Mesendoderm (in vitro differentiated cells): ENCODE measurements around the gene ZNF800.

Experiments
- DNase-seq: peaks from one replicate; pipeline ENCODE4 v3.0.0; 2013
- H2AK5ac ChIP-seq: 2 replicates; pipeline ENCODE4 v1.6.1; 2013; ENCODE audit warnings: low read length, inconsistent platforms
- H2BK120ac ChIP-seq: 2 replicates; pipeline ENCODE4 v1.6.1; 2013; ENCODE audit warnings: low read depth, mild to moderate bottlenecking, low read length, moderate library complexity, mixed read lengths
- H2BK15ac ChIP-seq: replicated peaks from 2 replicates; pipeline ENCODE4 v1.6.1; 2013; ENCODE audit warnings: low read depth, mild to moderate bottlenecking, moderate library complexity
- H2BK5ac ChIP-seq: 2 replicates; pipeline ENCODE4 v1.6.1; 2013; ENCODE audit warnings: low read length, inconsistent platforms
- H3K18ac ChIP-seq: 2 replicates; pipeline ENCODE4 v1.6.1; 2013; ENCODE audit warnings: mild to moderate bottlenecking, low read length, mixed read lengths
- H3K23ac ChIP-seq: one replicate; pipeline ENCODE4 v1.6.1; 2013; ENCODE audit warnings: low read length
- H3K27ac ChIP-seq: 2 replicates; pipeline ENCODE4 v1.5.1; 2013; ENCODE audit warnings: low read depth, mild to moderate bottlenecking, inconsistent platforms, low read length, moderate library complexity
- H3K27me3 ChIP-seq: 2 replicates; pipeline ENCODE4 v1.6.1; 2013; ENCODE audit warnings: low read length, control low read depth, mild to moderate bottlenecking, inconsistent platforms; ENCODE audit not compliant: insufficient read depth, poor library complexity
- H3K36me3 ChIP-seq: 2 replicates; pipeline ENCODE4 v1.6.1; 2013; ENCODE audit warnings: low read length, inconsistent platforms; ENCODE audit not compliant: control insufficient read depth, insufficient read depth
- H3K4ac ChIP-seq: one replicate; pipeline ENCODE4 v1.6.1; 2013; ENCODE audit warnings: low read depth, mild to moderate bottlenecking, low read length, moderate library complexity
- H3K4me1 ChIP-seq: 2 replicates; pipeline ENCODE4 v1.6.1; 2013; ENCODE audit warnings: low read depth, low read length, inconsistent platforms; ENCODE audit not compliant: control insufficient read depth
- H3K4me2 ChIP-seq: 2 replicates; pipeline ENCODE4 v1.6.1; 2013; ENCODE audit warnings: low read length
- H3K4me3 ChIP-seq: 2 replicates; pipeline ENCODE4 v1.5.1; 2013; ENCODE audit warnings: mild to moderate bottlenecking, low read length
- H3K56ac ChIP-seq: one replicate; pipeline ENCODE4 v1.6.1; 2013; ENCODE audit warnings: low read length
- H3K79me1 ChIP-seq: 2 replicates; pipeline ENCODE4 v1.6.1; 2013; ENCODE audit warnings: low read length, inconsistent platforms
- H3K79me2 ChIP-seq: 2 replicates; pipeline ENCODE4 v1.6.1; 2013; ENCODE audit warnings: mild to moderate bottlenecking, low read length; ENCODE audit not compliant: control insufficient read depth, insufficient read depth
- H3K9ac ChIP-seq: 2 replicates; pipeline ENCODE4 v1.6.1; 2013; ENCODE audit warnings: low read length, inconsistent platforms
- H4K5ac ChIP-seq: one replicate; pipeline ENCODE4 v1.6.1; 2013; ENCODE audit warnings: low read length
- H4K8ac ChIP-seq: one replicate; pipeline ENCODE4 v1.6.1; 2013; ENCODE audit warnings: low read depth, mild to moderate bottlenecking, control low read depth, low read length, moderate library complexity
- WGBS: extraction: QIAGEN DNeasy Blood & Tissue Kit; methylation state at CpG from one replicate; pipeline ENCODE4 v1.1.7; 2013; ENCODE audit warnings: low lambda C conversion rate, missing lambda C conversion rate; ENCODE audit not compliant: insufficient coverage; ENCODE audit errors: extremely low coverage; 5-methylcytosine and 5-hydroxymethylcytosine counted together

ZNF800 gene

GRCh38 chr7:127342596-127342995, 49.9 kb downstream of the ZNF800 start:
- no peaks in the 10 kb centered on the region for H3K4me1 ChIP-seq
- no peak overlapping the region for H3K9ac ChIP-seq
- H3K36me3 ChIP-seq: no peaks in the 10 kb centered on the region
- no peak overlapping the region for H4K5ac ChIP-seq
- no peak overlapping the region for H3K23ac ChIP-seq
- H3K4ac ChIP-seq: no peak overlapping the region
- no peak overlapping the region for H3K4me2 ChIP-seq
- H3K79me2 ChIP-seq: no peaks in the 10 kb centered on the region
- no peak overlapping the region for H3K56ac ChIP-seq
- no peak overlapping the region for H3K4me3 ChIP-seq
- no peak overlapping the region for H3K18ac ChIP-seq
- H4K8ac ChIP-seq: no peak overlapping the region
- H3K27ac ChIP-seq: no peak overlapping the region
- H3K79me1 ChIP-seq: no peaks in the 10 kb centered on the region
- H2BK5ac ChIP-seq: no peak overlapping the region
- no peak for DNase-seq
- H3K27me3 ChIP-seq: no peaks in the 10 kb centered on the region
- no peak overlapping the region for H2BK120ac ChIP-seq
- no peak overlapping the region for H2AK5ac ChIP-seq
- WGBS: no CpG with 5 or more reads among the region's 1 CpG
- no peak overlapping the region for H2BK15ac ChIP-seq

- no CpG with 5 or more reads among the region's 1 CpG for WGBS
- Histone ChIP-seq H3K79me2 (no peaks in the 10 kb centered on the region), H3K36me3 (no peaks in the 10 kb centered on the region), H2BK15ac (no peak overlapping the region), H3K4me3 (no peak overlapping the region), H2BK5ac (no peak overlapping the region), H3K79me1 (no peaks in the 10 kb centered on the region), H3K27me3 (no peaks in the 10 kb centered on the region), H3K4me1 (no peaks in the 10 kb centered on the region), H3K23ac (no peak overlapping the region), H3K4ac (no peak overlapping the region), H4K5ac (no peak overlapping the region), H3K4me2 (no peak overlapping the region), H2AK5ac (no peak overlapping the region), H4K8ac (no peak overlapping the region), H3K18ac (no peak overlapping the region), H3K9ac (no peak overlapping the region), H3K27ac (no peak overlapping the region), H2BK120ac (no peak overlapping the region), H3K56ac (no peak overlapping the region)
- no peak for DNase-seq
These were observed 54.4 kb downstream of the ZNF800 start for GRCh38 chr7:127338122-127338521.

DNA sequence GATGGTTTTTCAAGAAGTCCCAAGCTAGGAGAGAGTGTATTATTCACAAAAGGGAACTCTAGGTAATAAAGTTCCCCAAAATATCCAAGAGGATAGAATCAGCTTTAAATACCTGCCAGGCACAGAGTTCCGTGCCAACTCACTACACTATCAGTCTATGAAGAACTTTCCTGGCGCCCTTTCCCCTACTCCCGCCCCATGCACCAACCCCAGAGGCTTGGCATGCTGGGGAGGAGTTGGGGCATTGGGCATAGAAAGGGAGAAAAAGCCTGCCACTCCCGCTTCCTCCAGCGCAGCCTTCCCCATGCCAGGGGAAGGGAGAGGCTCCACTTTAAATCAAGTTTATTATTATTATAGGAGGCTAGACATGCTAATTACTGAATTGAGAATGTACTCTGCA, 54.9 kb downstream of the ZNF800 start:
- Histone ChIP-seq H3K27me3 (no peaks in the 10 kb centered on the region), H3K36me3 (no peaks in the 10 kb centered on the region), H3K27ac (no peak overlapping the region), H4K5ac (no peak overlapping the region), H3K4me1 (no peaks in the 10 kb centered on the region), H3K18ac (no peak overlapping the region), H3K56ac (no peak overlapping the region), H2BK15ac (no peak overlapping the region), H3K4me3 (no peak overlapping the region), H3K79me1 (no peaks in the 10 kb centered on the region), H3K4me2 (no peak overlapping the region), H3K79me2 (no peaks in the 10 kb centered on the region), H2BK120ac (no peak overlapping the region), H2BK5ac (no peak overlapping the region), H4K8ac (no peak overlapping the region), H3K23ac (no peak overlapping the region), H3K4ac (no peak overlapping the region), H2AK5ac (no peak overlapping the region), H3K9ac (no peak overlapping the region)
- DNase-seq: no peak
- WGBS: no CpG with 5 or more reads among the region's 5 CpGs

DNA sequence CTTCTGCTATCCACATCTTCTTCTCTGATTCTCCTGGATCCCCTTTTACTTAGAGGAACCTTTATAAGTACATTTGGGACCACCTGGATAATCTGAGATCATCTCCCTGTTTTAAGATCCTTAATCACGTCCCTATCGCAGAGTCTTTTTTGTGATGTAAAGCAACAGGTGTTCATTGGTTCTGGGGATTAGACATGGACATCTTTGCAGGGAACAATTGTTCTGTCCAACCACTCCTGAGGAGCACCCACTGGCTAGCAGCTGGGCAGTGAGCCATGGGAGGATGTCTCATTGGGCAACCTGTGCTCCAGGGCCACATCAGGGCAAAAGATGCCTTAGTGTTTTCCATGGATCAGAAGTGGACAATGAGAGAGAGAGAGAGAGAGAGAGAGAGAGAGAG, 56.0 kb downstream of the ZNF800 start:
- Histone ChIP-seq H3K56ac (no peak overlapping the region), H3K23ac (no peak overlapping the region), H4K5ac (no peak overlapping the region), H3K4me2 (no peak overlapping the region), H3K79me2 (no peaks in the 10 kb centered on the region), H3K9ac (no peak overlapping the region), H2BK120ac (no peak overlapping the region), H4K8ac (no peak overlapping the region), H3K27ac (no peak overlapping the region), H3K4me3 (no peak overlapping the region), H2BK15ac (no peak overlapping the region), H2BK5ac (no peak overlapping the region), H3K36me3 (no peaks in the 10 kb centered on the region), H3K18ac (no peak overlapping the region), H3K4ac (no peak overlapping the region), H2AK5ac (no peak overlapping the region), H3K27me3 (no peaks in the 10 kb centered on the region), H3K4me1 (no peaks in the 10 kb centered on the region), H3K79me1 (no peaks in the 10 kb centered on the region)
- no peak for DNase-seq
- WGBS: no CpG with 5 or more reads among the region's 2 CpGs

DNA sequence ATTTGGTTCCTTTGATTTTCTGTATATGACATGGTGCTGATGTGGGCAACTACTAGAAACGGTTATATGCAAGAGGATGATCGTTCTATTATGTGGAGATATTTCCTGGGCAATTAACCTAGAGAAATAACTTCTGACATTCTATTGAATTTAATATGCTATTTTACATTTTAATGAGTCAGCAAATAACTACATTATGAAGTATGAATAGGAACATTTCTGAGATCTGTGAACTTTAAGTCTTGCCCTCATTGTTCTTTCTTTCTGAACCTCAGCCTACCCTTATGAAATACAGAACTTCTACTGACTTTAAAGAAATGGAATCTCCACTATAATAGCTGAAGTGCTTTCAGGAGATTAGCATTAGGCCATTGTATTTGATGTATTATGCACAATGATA, 59.6 kb downstream of the ZNF800 start:
- H3K4ac ChIP-seq: no peak overlapping the region
- no peak overlapping the region for H2AK5ac ChIP-seq
- DNase-seq: no peak
- H3K4me3 ChIP-seq: no peak overlapping the region
- WGBS: no CpG with 5 or more reads among the region's 2 CpGs
- H2BK15ac ChIP-seq: no peak overlapping the region
- no peak overlapping the region for H4K8ac ChIP-seq
- H3K23ac ChIP-seq: no peak overlapping the region
- no peak overlapping the region for H4K5ac ChIP-seq
- no peak overlapping the region for H3K56ac ChIP-seq
- no peaks in the 10 kb centered on the region for H3K36me3 ChIP-seq
- H2BK5ac ChIP-seq: no peak overlapping the region
- no peaks in the 10 kb centered on the region for H3K4me1 ChIP-seq
- H3K79me2 ChIP-seq: no peaks in the 10 kb centered on the region
- H3K27ac ChIP-seq: no peak overlapping the region
- H3K9ac ChIP-seq: no peak overlapping the region
- no peaks in the 10 kb centered on the region for H3K79me1 ChIP-seq
- H3K27me3 ChIP-seq: no peaks in the 10 kb centered on the region
- no peak overlapping the region for H2BK120ac ChIP-seq
- no peak overlapping the region for H3K18ac ChIP-seq
- no peak overlapping the region for H3K4me2 ChIP-seq

DNA sequence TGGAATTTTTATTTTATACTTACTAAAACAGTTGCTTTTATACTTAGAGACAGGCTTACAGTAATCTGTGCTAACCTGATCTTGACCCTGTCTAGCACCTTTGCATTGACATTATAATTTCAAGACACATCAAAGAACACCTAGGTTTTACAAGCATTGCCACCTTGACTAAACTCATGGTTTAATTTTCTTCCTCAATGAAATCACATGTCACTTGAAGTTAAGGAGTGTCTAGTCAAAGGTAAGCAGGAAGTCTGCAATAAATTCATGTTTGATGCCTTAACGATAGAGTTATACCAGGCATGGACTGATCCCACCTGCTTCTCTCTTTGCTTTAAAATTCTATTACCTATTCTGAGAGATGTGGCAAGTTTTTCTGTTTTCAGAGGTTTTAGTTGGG, 62.4 kb downstream of the ZNF800 start:
- no peak overlapping the region for H3K56ac ChIP-seq
- H2BK15ac ChIP-seq: no peak overlapping the region
- H3K27ac ChIP-seq: no peak overlapping the region
- no peak overlapping the region for H2BK5ac ChIP-seq
- no peak overlapping the region for H3K4me3 ChIP-seq
- H3K79me2 ChIP-seq: no peaks in the 10 kb centered on the region
- no peak overlapping the region for H4K5ac ChIP-seq
- no peak overlapping the region for H3K4me2 ChIP-seq
- no peak overlapping the region for H3K23ac ChIP-seq
- no peak overlapping the region for H2AK5ac ChIP-seq
- H2BK120ac ChIP-seq: no peak overlapping the region
- no CpG with 5 or more reads among the region's 1 CpG for WGBS
- H3K4ac ChIP-seq: no peak overlapping the region
- no peak overlapping the region for H3K9ac ChIP-seq
- H4K8ac ChIP-seq: no peak overlapping the region
- no peak for DNase-seq
- no peaks in the 10 kb centered on the region for H3K36me3 ChIP-seq
- H3K27me3 ChIP-seq: no peaks in the 10 kb centered on the region
- H3K79me1 ChIP-seq: no peaks in the 10 kb centered on the region
- no peaks in the 10 kb centered on the region for H3K4me1 ChIP-seq
- no peak overlapping the region for H3K18ac ChIP-seq
